Keratinocyte (primary cell): ENCODE data around the gene PRRC2B.
"Not testable (repeated sequence)": the region's sequence is repeated elsewhere in the genome, so short reads cannot be mapped to it uniquely, and the experiment has no call there.

Source experiments
- EZH2 ChIP-seq: IDR thresholded peaks from one replicate; pipeline ENCODE4 v1.6.1; 2012; ENCODE audit warnings: inconsistent platforms, mild to moderate bottlenecking, low read length, moderate library complexity
- TF ChIP-seq, protein P1 (sequence below), 3 experiments: IDR thresholded peaks in 1 of 3; conservative IDR thresholded peaks in 1 of 3; optimal IDR thresholded peaks in 1 of 3; 2 replicates in 2 of 3; 3 replicates in 1 of 3; pipeline versions ENCODE3 to v1.5.1; 2011; ENCODE audit warnings: low read length in 3 of 3, mild to moderate bottlenecking in 3 of 3, moderate library complexity in 2 of 3, control low read depth in 1 of 3, inconsistent platforms in 1 of 3; ENCODE audit not compliant: insufficient read depth in 2 of 3; ENCODE audit errors: extremely low read depth in 1 of 3

DNA sequence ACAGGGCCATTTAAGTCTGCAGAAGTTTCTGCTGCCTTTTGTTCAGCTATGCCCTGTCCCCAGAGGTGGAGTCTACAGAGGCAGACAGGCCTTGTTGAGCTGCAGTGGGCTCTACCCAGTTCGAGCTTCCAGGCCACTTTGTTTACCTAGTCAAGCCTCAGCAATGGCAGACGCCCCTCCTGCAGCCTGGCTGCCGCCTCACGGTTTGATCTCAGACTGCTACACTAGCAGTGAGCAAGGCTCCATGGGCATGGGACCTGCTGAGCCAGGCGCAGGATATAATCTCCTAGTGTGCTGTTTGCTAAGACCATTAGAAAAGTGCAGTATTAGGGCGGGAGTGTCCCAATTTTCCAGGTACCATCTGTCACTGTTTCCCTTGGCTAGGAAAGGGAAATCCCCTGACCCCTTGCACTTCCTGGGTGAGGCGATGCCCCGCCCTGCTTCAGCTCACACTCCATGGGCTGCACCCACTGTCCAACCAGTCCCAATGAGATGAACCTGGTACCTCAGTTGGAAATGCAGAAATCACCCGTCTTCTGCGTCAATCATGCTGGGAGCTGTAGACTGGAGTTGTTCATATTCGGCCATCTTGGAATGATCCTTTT, 48.9 kb upstream of the PRRC2B start:
- TF ChIP-seq, protein P1, sequence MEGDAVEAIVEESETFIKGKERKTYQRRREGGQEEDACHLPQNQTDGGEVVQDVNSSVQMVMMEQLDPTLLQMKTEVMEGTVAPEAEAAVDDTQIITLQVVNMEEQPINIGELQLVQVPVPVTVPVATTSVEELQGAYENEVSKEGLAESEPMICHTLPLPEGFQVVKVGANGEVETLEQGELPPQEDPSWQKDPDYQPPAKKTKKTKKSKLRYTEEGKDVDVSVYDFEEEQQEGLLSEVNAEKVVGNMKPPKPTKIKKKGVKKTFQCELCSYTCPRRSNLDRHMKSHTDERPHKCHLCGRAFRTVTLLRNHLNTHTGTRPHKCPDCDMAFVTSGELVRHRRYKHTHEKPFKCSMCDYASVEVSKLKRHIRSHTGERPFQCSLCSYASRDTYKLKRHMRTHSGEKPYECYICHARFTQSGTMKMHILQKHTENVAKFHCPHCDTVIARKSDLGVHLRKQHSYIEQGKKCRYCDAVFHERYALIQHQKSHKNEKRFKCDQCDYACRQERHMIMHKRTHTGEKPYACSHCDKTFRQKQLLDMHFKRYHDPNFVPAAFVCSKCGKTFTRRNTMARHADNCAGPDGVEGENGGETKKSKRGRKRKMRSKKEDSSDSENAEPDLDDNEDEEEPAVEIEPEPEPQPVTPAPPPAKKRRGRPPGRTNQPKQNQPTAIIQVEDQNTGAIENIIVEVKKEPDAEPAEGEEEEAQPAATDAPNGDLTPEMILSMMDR (optimal IDR thresholded peaks at IDR 0.05 in 1 of 3, IDR thresholded peaks at IDR 0.05 in 1 of 3, conservative IDR thresholded peaks at IDR 0.05 in 1 of 3; ENCODE audit: extremely low read depth in 1 of 3, insufficient read depth in 2 of 3, low read length in 3 of 3): not testable (repeated sequence)
- not testable (repeated sequence) for TF ChIP-seq EZH2
